Measurements from ENCODE around the gene LSP1.

GRCh38 chr11:1817511-1817910, 35.4 kb upstream of the LSP1 start:
- TF ChIP-seq CEBPB (IDR thresholded peaks at IDR 0.05; ENCODE audit: low read depth, low read length) = no peak
- TF ChIP-seq CTCF (IDR thresholded peaks at IDR 0.05; ENCODE audit: control extremely low read depth in 1 of 3, insufficient read depth in 1 of 3, low read depth in 1 of 3, low read length in 3 of 3) = no peak
- TF ChIP-seq EP300 (IDR thresholded peaks at IDR 0.05; ENCODE audit: borderline replicate concordance in 1 of 2, low read depth in 2 of 2, low read length in 2 of 2) = no peak
- no peak for TF ChIP-seq TCF12 (IDR thresholded peaks at IDR 0.05; ENCODE audit: low read depth, low read length)
- TF ChIP-seq RAD21 (IDR thresholded peaks at IDR 0.05 in 1 of 2, conservative IDR thresholded peaks at IDR 0.05 in 1 of 2; ENCODE audit: low read depth in 2 of 2, low read length in 2 of 2) = no peak
- no peak for TF ChIP-seq JUN (IDR thresholded peaks at IDR 0.05; ENCODE audit: low read depth, low read length)
- no peak for TF ChIP-seq GABPA (IDR thresholded peaks at IDR 0.05; ENCODE audit: borderline replicate concordance, insufficient read depth, low read length)
- no peak for TF ChIP-seq BRCA1 (IDR thresholded peaks at IDR 0.05; ENCODE audit: low read depth, low read length)
- TF ChIP-seq TEAD4 (IDR thresholded peaks at IDR 0.05; ENCODE audit: low read depth, low read length) = no peak

Data from H1 (cell line).